ENCODE measurements around the gene NR1D1. TPM values are rescaled to one million over a fixed set of nuclear protein-coding genes. Genes with fewer than 3 reads are reported as not detected.

The NR1D1 gene
- total RNA-seq, 1 donor from 2014 or later = 0.43 TPM

- Histone ChIP-seq H3K4me1 (peaks cover 30 to 87% of the 10 kb centered on the region in 2 donors), H3K4me3 (no peak overlapping the region), H3K27me3 (no peaks in the 10 kb centered on the region), H3K9me3 (no peaks in the 10 kb centered on the region), H3K27ac (peak overlapping the region; percentile 90 to 97), H3K36me3 (no peaks in the 10 kb centered on the region)
- intact Hi-C loops (cut with DNase I) = no loop called here
- DNase-seq (ENCODE audit: low spot score in 2 of 2) = no peak
- TF ChIP-seq CTCF (IDR thresholded peaks at IDR 0.05) = no peak
These were observed 5.7 kb upstream of the NR1D1 start for GRCh38 chr17:40105861-40106759.

DNA sequence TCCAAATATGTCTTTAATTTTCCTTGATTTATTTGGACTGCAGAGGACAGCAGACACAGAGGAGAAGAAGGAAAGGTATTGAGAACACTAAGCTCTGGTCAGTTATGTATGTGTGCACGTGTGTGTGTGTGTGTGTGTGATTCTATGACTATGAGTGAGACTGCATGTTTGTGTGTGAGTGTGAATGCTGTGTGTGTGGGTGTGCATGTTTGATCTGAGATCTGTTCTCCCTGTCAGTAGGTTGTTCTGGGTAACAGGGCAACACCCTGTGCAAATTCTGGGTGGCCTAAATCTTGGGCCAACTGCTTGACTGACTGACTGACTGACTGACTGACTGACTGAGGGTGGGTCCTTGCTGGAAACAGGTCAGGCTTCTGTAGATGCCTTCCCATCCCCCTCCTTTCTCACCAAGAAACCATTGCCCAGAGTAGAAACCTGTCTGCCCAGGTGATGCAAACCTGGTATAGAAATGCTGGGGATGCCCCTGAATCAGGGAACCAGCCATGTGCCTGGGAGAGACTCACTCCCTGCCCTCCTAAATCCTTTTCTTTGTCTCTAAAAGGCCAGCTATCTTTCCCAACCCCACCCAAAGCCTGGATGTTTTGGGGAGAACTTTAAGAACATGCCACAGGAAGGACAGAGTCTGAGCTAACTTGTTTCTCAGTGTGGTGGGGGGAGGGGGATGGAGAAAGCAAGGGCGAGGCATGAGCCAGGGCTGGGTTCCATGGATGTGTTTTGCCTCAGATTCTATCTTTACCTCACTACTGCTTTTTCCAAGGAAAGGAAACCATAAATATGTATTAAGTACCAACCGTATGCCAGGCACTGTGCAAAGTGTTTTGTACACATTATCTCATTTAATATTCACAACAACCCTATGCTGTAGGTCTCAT lies 4.5 kb upstream of the NR1D1 start:
- no peaks in the 10 kb centered on the region for H3K9me3 ChIP-seq
- intact Hi-C loops (cut with DNase I) = no loop called here

DNA sequence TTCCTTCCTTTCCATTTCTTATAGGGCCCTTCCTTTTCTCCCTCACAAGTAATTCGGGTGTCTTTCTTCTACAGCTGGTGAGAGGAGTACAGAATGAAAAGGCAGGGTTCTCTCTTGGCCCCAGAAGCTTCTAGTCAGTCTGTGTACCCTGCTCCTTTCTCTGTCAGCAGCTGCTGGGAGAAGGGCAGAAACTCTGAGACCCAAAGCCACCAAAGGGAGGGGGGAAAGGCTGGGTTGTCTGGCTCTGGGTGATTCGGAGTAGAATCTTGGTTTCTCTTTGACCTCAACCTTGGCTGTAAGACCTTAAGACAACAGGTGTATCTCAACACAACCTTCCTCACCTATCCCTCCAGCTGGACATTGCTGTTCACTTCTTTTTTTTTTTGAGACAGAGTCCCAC lies 3.3 kb upstream of the NR1D1 start:
- H3K27ac ChIP-seq = peak overlapping the region; percentile 65 to 97
- H3K4me3 ChIP-seq = no peak overlapping the region
- no peak for TF ChIP-seq CTCF (IDR thresholded peaks at IDR 0.05)
- intact Hi-C loops (cut with DNase I) = no loop called here
- DNase-seq (ENCODE audit: low spot score in 2 of 2) = no peak
- no peaks in the 10 kb centered on the region for H3K36me3 ChIP-seq
- H3K27me3 ChIP-seq = no peaks in the 10 kb centered on the region
- peaks cover 14 to 63% of the 10 kb centered on the region in 2 donors for H3K4me1 ChIP-seq
- H3K9me3 ChIP-seq = no peaks in the 10 kb centered on the region

More for the DNA sequence above, 4.5 kb upstream of the NR1D1 start:
- Histone ChIP-seq H3K4me1 (peaks cover 19 to 74% of the 10 kb centered on the region in 2 donors), H3K36me3 (no peaks in the 10 kb centered on the region), H3K27me3 (no peaks in the 10 kb centered on the region), H3K27ac (peak overlapping the region; percentile 90 to 97), H3K4me3 (no peak overlapping the region)
- DNase-seq (ENCODE audit: low spot score in 2 of 2) = no peak
- no peak for TF ChIP-seq CTCF (IDR thresholded peaks at IDR 0.05)

- no peak for TF ChIP-seq CTCF (IDR thresholded peaks at IDR 0.05)
- no peaks in the 10 kb centered on the region for H3K27me3 ChIP-seq
- peaks cover 11 to 65% of the 10 kb centered on the region in 2 donors for H3K4me1 ChIP-seq
- H3K27ac ChIP-seq = peak overlapping the region; percentile 65 to 97
- H3K4me3 ChIP-seq = no peak overlapping the region
- no peaks in the 10 kb centered on the region for H3K9me3 ChIP-seq
- no peaks in the 10 kb centered on the region for H3K36me3 ChIP-seq
- intact Hi-C loops (cut with DNase I) = no loop called here
- DNase-seq (ENCODE audit: low spot score in 2 of 2) = no peak
These were observed 2.8 kb upstream of the NR1D1 start for GRCh38 chr17:40103071-40103661.

DNA sequence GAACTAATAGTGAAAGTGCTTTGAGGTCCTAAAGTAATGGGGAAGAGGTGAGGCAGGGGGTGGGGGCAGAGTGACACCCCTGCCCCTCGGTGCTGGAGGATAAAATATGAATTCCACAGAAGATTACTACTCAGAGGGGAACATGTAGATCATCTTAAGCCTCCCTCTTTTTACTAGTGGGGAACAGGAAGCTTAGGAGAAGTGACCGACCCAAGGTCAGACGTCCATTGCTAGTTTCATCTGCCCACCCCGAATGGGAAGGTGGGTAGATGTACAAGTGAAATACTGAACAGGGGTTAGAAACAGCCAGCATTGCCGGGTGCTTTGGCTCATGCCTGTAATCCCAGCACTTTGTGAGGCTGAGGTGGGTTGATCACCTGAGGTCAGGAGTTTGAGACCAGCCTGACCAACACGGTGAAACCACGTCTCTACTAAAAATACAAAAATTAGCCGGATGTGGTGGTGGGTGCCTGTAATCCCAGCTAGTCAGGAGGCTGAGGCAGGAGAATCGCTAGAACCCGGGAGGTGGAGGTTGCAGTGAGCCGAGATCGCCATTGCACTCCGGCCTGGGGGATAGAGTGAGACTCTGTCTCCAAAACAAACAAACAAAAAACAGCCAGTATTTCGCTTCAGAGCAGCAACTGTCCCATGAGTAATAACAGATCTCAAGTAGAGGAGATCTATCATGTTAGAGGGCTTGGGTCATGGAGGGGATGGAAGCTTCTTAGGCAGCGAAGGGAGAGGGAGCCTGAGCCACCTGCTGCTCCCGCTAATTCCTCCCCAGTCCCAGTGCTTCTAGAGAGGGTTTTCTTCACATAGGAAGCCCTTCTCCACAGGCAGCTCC lies 1.2 kb upstream of the NR1D1 start:
- H3K4me3 ChIP-seq = peak overlapping the region; percentile 89 to 94
- DNase-seq (ENCODE audit: low spot score in 2 of 2) = no peak
- no peak for TF ChIP-seq CTCF (IDR thresholded peaks at IDR 0.05)
- peaks cover 5 to 8% of the 10 kb centered on the region in 2 donors for H3K36me3 ChIP-seq
- H3K27me3 ChIP-seq = no peaks in the 10 kb centered on the region
- no peaks in the 10 kb centered on the region for H3K9me3 ChIP-seq
- H3K27ac ChIP-seq = peak overlapping the region; percentile 91 to 99
- H3K4me1 ChIP-seq = peaks cover 19 to 68% of the 10 kb centered on the region in 2 donors
- intact Hi-C loops (cut with DNase I) = no loop called here
